B cell (primary cell): ENCODE measurements around the gene FYCO1. TPM values are rescaled to one million over a fixed set of nuclear protein-coding genes. Genes with fewer than 3 reads are reported as not detected.

ENCODE experiments used
- ATAC-seq: fragments of 200-7000 bp; cut with Tn5 transposase; one replicate; pipeline ENCODE4 v1.10.0; 2021; ENCODE audit warnings: low read depth, mild to moderate bottlenecking, moderate number of reproducible peaks, moderate library complexity
- CTCF ChIA-PET: fragments of 350-600 bp; sonication (Branson Sonifier 250); formaldehyde crosslinking; loops from one replicate; lab custom pipeline; 2021; ENCODE audit warnings: antibody characterized with exemption, inconsistent platforms; lab: Charles Lee
- POLR2A ChIA-PET: fragments of 350-600 bp; sonication (Branson Sonifier 250); formaldehyde crosslinking; loops from one replicate; lab custom pipeline; 2021; ENCODE audit warnings: antibody characterized with exemption; lab: Charles Lee
- DNase-seq: peaks from one replicate; pipeline ENCODE4 v3.0.0; 2013
- H2AFZ ChIP-seq: 2 replicates; pipeline ENCODE4 v1.6.1; 2012; ENCODE audit warnings: mild to moderate bottlenecking, low read depth, low read length; ENCODE audit not compliant: insufficient read depth, poor library complexity, severe bottlenecking
- H3K27ac ChIP-seq, 2 donors: 1 replicate in 1 of 2; 2 replicates in 1 of 2; pipeline ENCODE4 v1.5.1; 2012 to 2013; ENCODE audit warnings: low read length in 2 of 2, mild to moderate bottlenecking in 2 of 2, moderate library complexity in 1 of 2
- H3K27me3 ChIP-seq, 4 experiments: fragments of 200-600 bp in 1 of 4; sonication (generic) in 1 of 4; replicated peaks in 1 of 4; 1 replicate in 2 of 4; 2 replicates in 2 of 4; pipeline versions ENCODE4 v1.6.1 to v1.7.0; 2013 to 2016; ENCODE audit warnings: low read length in 3 of 4, mild to moderate bottlenecking in 2 of 4, mixed read lengths in 1 of 4, moderate library complexity in 1 of 4; ENCODE audit not compliant: insufficient read depth in 4 of 4, control insufficient read depth in 3 of 4; ENCODE audit errors: control extremely low read depth in 1 of 4
- H3K36me3 ChIP-seq, 2 experiments: replicated peaks in 1 of 2; 1 replicate in 1 of 2; 2 replicates in 1 of 2; pipeline versions ENCODE4 v1.6.1 to v1.7.1; 2013; ENCODE audit warnings: low read length in 1 of 2; ENCODE audit not compliant: insufficient read depth in 2 of 2, control insufficient read depth in 1 of 2; ENCODE audit errors: control extremely low read depth in 1 of 2, extremely low read depth in 1 of 2
- H3K4me1 ChIP-seq, 2 donors: fragments of 200-600 bp in 1 of 2; sonication (generic) in 1 of 2; 1 replicate in 1 of 2; 2 replicates in 1 of 2; pipeline versions ENCODE4 v1.5.1 to v1.6.1; 2013 to 2017; ENCODE audit warnings: low read length in 2 of 2; ENCODE audit not compliant: control insufficient read depth in 2 of 2, insufficient read depth in 2 of 2
- H3K4me2 ChIP-seq: replicated peaks from 2 replicates; pipeline ENCODE3; 2012; ENCODE audit warnings: mild to moderate bottlenecking, low read depth, low read length; ENCODE audit not compliant: poor library complexity, severe bottlenecking
- H3K4me3 ChIP-seq, 5 experiments: fragments of 200-600 bp in 1 of 5; sonication (generic) in 1 of 5; 1 replicate in 3 of 5; 2 replicates in 2 of 5; pipeline versions ENCODE4 v1.5.1 to v1.7.0; 2011 to 2016; ENCODE audit warnings: low read length in 4 of 5, mild to moderate bottlenecking in 4 of 5, low read depth in 2 of 5, control low read depth in 1 of 5, moderate library complexity in 1 of 5; ENCODE audit not compliant: insufficient read depth in 1 of 5; ENCODE audit errors: control extremely low read depth in 1 of 5, extremely low read depth in 1 of 5
- H3K79me2 ChIP-seq: fragments of 200-600 bp; sonication (generic); one replicate; pipeline ENCODE4 v1.6.0; 2016; ENCODE audit warnings: low read length; ENCODE audit not compliant: control insufficient read depth, insufficient read depth
- H3K9ac ChIP-seq: fragments of 200-600 bp; sonication (generic); 2 replicates; pipeline ENCODE4 v1.6.1; 2017; ENCODE audit warnings: mild to moderate bottlenecking, low read length, moderate library complexity
- H3K9me3 ChIP-seq, 3 donors: one replicate each; pipeline versions ENCODE4 v1.6.1 to v1.7.1; 2013; ENCODE audit warnings: low read length in 2 of 3; ENCODE audit not compliant: control insufficient read depth in 2 of 3, insufficient read depth in 1 of 3; ENCODE audit errors: control extremely low read depth in 1 of 3
- H4K20me1 ChIP-seq: 2 replicates; pipeline ENCODE4 v1.6.0; 2012; ENCODE audit warnings: mild to moderate bottlenecking, low read length; ENCODE audit not compliant: insufficient read depth, control insufficient read depth, poor library complexity, severe bottlenecking
- H3K27ac Mint-ChIP-seq: one replicate; pipeline ENCODE4 v1.8.0; 2021; ENCODE audit warnings: mixed read lengths
- H3K27me3 Mint-ChIP-seq: one replicate; pipeline ENCODE4 v1.8.0; 2021; ENCODE audit warnings: mixed read lengths
- H3K4me1 Mint-ChIP-seq: one replicate; pipeline ENCODE4 v1.8.0; 2021; ENCODE audit warnings: mixed read lengths
- H3K4me3 Mint-ChIP-seq: one replicate; pipeline ENCODE4 v1.8.0; 2021; ENCODE audit warnings: mixed read lengths
- H3K9me3 Mint-ChIP-seq: one replicate; pipeline ENCODE4 v1.8.0; 2022; ENCODE audit warnings: mixed read lengths; ENCODE audit not compliant: insufficient read depth
- CTCF ChIP-seq: fragments of 200-600 bp; IDR thresholded peaks from one replicate; pipeline ENCODE4 v1.8.0; 2022; ENCODE audit warnings: antibody characterized with exemption, mild to moderate bottlenecking
- EZH2 ChIP-seq: IDR thresholded peaks from 2 replicates; pipeline ENCODE4 v1.6.1; 2012; ENCODE audit warnings: borderline replicate concordance, low read depth, mild to moderate bottlenecking, moderate library complexity, low read length; ENCODE audit not compliant: insufficient read depth, poor library complexity, severe bottlenecking
- WGBS: methylation state at CpG from one replicate; pipeline ENCODE4 v1.1.5; 2013; ENCODE audit warnings: missing lambda C conversion rate; ENCODE audit not compliant: insufficient coverage; 5-methylcytosine and 5-hydroxymethylcytosine counted together
- intact Hi-C: fragments of 100-400 bp; cut with micrococcal nuclease; formaldehyde crosslinking; loops from one replicate; pipeline ENCODE4 v1.10.0; 2022
- polyA plus RNA-seq: library from polyadenylated mRNA; depleted of rRNA; stranded (reverse); fragments of >200 nt; gene quantifications from 2 replicates; pipeline ENCODE4 v1.2.3, GENCODE V29; 2012
- total RNA-seq, 2 donors: library from RNA; stranded (reverse); fragments of 120-200 nt in 1 of 2; gene quantifications; 1 replicate in 1 of 2; 2 replicates in 1 of 2; pipeline versions ENCODE4 v1.2.3 to v1.2.4, GENCODE V29; 2013 to 2022

FYCO1 gene
- total and polyA plus RNA-seq, 2 donors (not counting 1 experiment from before 2014, with no cell fraction given) = 5.4 to 16.7 TPM

GRCh38 chr3:45923755-45924154, 71.9 kb downstream of the FYCO1 start:
- TF ChIP-seq CTCF (no peak), EZH2 (no peak)
- DNase-seq = no peak
- no peaks in the 10 kb centered on the region for H3K27me3 ChIP-seq
- H3K36me3 ChIP-seq = peaks cover 12 to 56% of the 10 kb centered on the region in 2 experiments
- no peak overlapping the region for H3K27ac ChIP-seq
- H3K27ac Mint-ChIP-seq = no peak overlapping the region
- no peaks in the 10 kb centered on the region for H3K4me1 ChIP-seq
- no peaks in the 10 kb centered on the region for H3K9me3 Mint-ChIP-seq
- no peaks in the 10 kb centered on the region for H4K20me1 ChIP-seq
- H3K4me3 Mint-ChIP-seq = no peak overlapping the region
- no peaks in the 10 kb centered on the region for H3K27me3 Mint-ChIP-seq
- POLR2A ChIA-PET = no interaction called here
- CTCF ChIA-PET = interaction anchor here (1.4 kb wide), 1 partner anchor 15 kb away, joined by 3 read pairs; no protein-coding TSS in a partner anchor
- H3K4me3 ChIP-seq = no peak overlapping the region
- no peaks in the 10 kb centered on the region for H3K4me1 Mint-ChIP-seq
- no peak overlapping the region for H3K9ac ChIP-seq
- intact Hi-C loops = no loop called here
- WGBS = 76% methylated on average over 3 of the region's 3 CpGs
- no peaks in the 10 kb centered on the region for H3K79me2 ChIP-seq
- no peaks in the 10 kb centered on the region for H3K9me3 ChIP-seq
- no peak overlapping the region for H3K4me2 ChIP-seq
- ATAC-seq = no peak
- H2AFZ ChIP-seq = no peak overlapping the region

- ChIA-PET CTCF (interaction anchor here (1.4 kb wide), 1 partner anchor 16 kb away, joined by 3 read pairs; no protein-coding TSS in a partner anchor), POLR2A (no interaction called here)
- peaks cover 6 to 50% of the 10 kb centered on the region in 2 experiments for H3K36me3 ChIP-seq
- Mint-ChIP-seq H3K9me3 (no peaks in the 10 kb centered on the region), H3K27me3 (no peaks in the 10 kb centered on the region), H3K27ac (no peak overlapping the region), H3K4me1 (no peaks in the 10 kb centered on the region), H3K4me3 (no peak overlapping the region)
- no peaks in the 10 kb centered on the region for H3K9me3 ChIP-seq
- ATAC-seq (no peak), DNase-seq (no peak)
- 100% methylated on average over 2 of the region's 4 CpGs for WGBS
- H3K4me2 ChIP-seq = no peak overlapping the region
- H3K9ac ChIP-seq = no peak overlapping the region
- no peaks in the 10 kb centered on the region for H3K27me3 ChIP-seq
- H3K79me2 ChIP-seq = no peaks in the 10 kb centered on the region
- no peak overlapping the region for H3K4me3 ChIP-seq
- H3K4me1 ChIP-seq = no peaks in the 10 kb centered on the region
- TF ChIP-seq CTCF = no peak
- no peak for TF ChIP-seq EZH2
- intact Hi-C loops = no loop called here
- no peak overlapping the region for H3K27ac ChIP-seq
- H2AFZ ChIP-seq = no peak overlapping the region
- H4K20me1 ChIP-seq = no peaks in the 10 kb centered on the region
These were observed 72.6 kb downstream of the FYCO1 start for GRCh38 chr3:45922950-45923590.
